Keratinocyte (primary cell): Measurements from ENCODE around the gene CACNA2D1. TPM values are rescaled to one million over a fixed set of nuclear protein-coding genes. Genes with fewer than 3 reads are reported as not detected.

Source experiments
- DNase-seq: peaks from one replicate; pipeline ENCODE4 v3.0.0-alpha.2; 2011; ENCODE audit warnings: low read depth, missing footprints, low spot score
- FAIRE-seq: peaks from 2 replicates; lab custom pipeline; 2011; peaks lifted over from hg19 to GRCh38; lab: Jason Lieb, UNC
- H2AFZ ChIP-seq: 2 replicates; pipeline ENCODE4 v1.6.0; 2012; ENCODE audit warnings: low read length, control low read depth, inconsistent platforms; ENCODE audit not compliant: control insufficient read depth
- H3K27ac ChIP-seq: 2 replicates; pipeline ENCODE4 v1.5.1; 2011; ENCODE audit warnings: low read length; ENCODE audit not compliant: control insufficient read depth, insufficient read depth
- H3K27me3 ChIP-seq: 3 replicates; pipeline ENCODE4 v1.6.0; 2011; ENCODE audit warnings: low read length; ENCODE audit not compliant: control insufficient read depth, insufficient read depth; ENCODE audit errors: extremely low read depth
- H3K36me3 ChIP-seq, 2 experiments: 2 replicates in 1 of 2; 3 replicates in 1 of 2; pipeline ENCODE4 v1.5.1; 2011; ENCODE audit warnings: low read length in 2 of 2, mild to moderate bottlenecking in 1 of 2; ENCODE audit not compliant: control insufficient read depth in 2 of 2, insufficient read depth in 2 of 2; ENCODE audit errors: extremely low read depth in 1 of 2
- H3K4me1 ChIP-seq: 3 replicates; pipeline ENCODE4 v1.5.1; 2011; ENCODE audit warnings: low read length; ENCODE audit not compliant: control insufficient read depth, insufficient read depth; ENCODE audit errors: extremely low read depth
- H3K4me2 ChIP-seq: 3 replicates; pipeline ENCODE4 v1.6.0; 2011; ENCODE audit warnings: low read depth, low read length; ENCODE audit not compliant: control insufficient read depth, insufficient read depth; ENCODE audit errors: extremely low read depth
- H3K4me3 ChIP-seq, 3 experiments: fragments of 200-600 bp in 1 of 3; sonication (generic) in 1 of 3; 2 replicates in 2 of 3; 3 replicates in 1 of 3; pipeline ENCODE4 v1.5.1; 2011 to 2016; ENCODE audit warnings: low read length in 3 of 3, mild to moderate bottlenecking in 3 of 3, control low read depth in 2 of 3, inconsistent platforms in 1 of 3, low read depth in 1 of 3, mixed read lengths in 1 of 3, mixed run types in 1 of 3, moderate library complexity in 1 of 3; ENCODE audit not compliant: control insufficient read depth in 2 of 3, insufficient read depth in 2 of 3; ENCODE audit errors: extremely low read depth in 1 of 3
- H3K79me2 ChIP-seq: 2 replicates; pipeline ENCODE4 v1.6.0; 2012; ENCODE audit warnings: low read length; ENCODE audit not compliant: control insufficient read depth, insufficient read depth
- H3K9ac ChIP-seq: 3 replicates; pipeline ENCODE4 v1.6.0; 2011; ENCODE audit warnings: low read length; ENCODE audit not compliant: control insufficient read depth, insufficient read depth; ENCODE audit errors: extremely low read depth
- H3K9me1 ChIP-seq: 3 replicates; pipeline ENCODE4 v1.6.0; 2011; ENCODE audit warnings: low read length; ENCODE audit not compliant: control insufficient read depth, insufficient read depth; ENCODE audit errors: extremely low read depth
- H3K9me3 ChIP-seq: 2 replicates; pipeline ENCODE4 v1.5.1; 2012; ENCODE audit warnings: low read depth, low read length; ENCODE audit not compliant: control insufficient read depth
- H4K20me1 ChIP-seq: 3 replicates; pipeline ENCODE4 v1.6.0; 2011; ENCODE audit warnings: low read length; ENCODE audit not compliant: control insufficient read depth, insufficient read depth; ENCODE audit errors: extremely low read depth
- CTCF ChIP-seq, 3 experiments: IDR thresholded peaks in 1 of 3; conservative IDR thresholded peaks in 1 of 3; optimal IDR thresholded peaks in 1 of 3; 2 replicates in 2 of 3; 3 replicates in 1 of 3; pipeline versions ENCODE3 to v1.5.1; 2011; ENCODE audit warnings: low read length in 3 of 3, mild to moderate bottlenecking in 3 of 3, moderate library complexity in 2 of 3, control low read depth in 1 of 3, inconsistent platforms in 1 of 3; ENCODE audit not compliant: insufficient read depth in 2 of 3; ENCODE audit errors: extremely low read depth in 1 of 3
- EZH2 ChIP-seq: IDR thresholded peaks from one replicate; pipeline ENCODE4 v1.6.1; 2012; ENCODE audit warnings: inconsistent platforms, mild to moderate bottlenecking, low read length, moderate library complexity
- dilution Hi-C: fragments of 300-500 bp; cut with MboI; formaldehyde crosslinking; loops from one replicate; pipeline ENCODE4 v1.7.0; 2020; ENCODE audit warnings: low sequenced_read_pairs; ENCODE audit not compliant: extremely low pct_ligation_motif_present
- polyA plus RNA-seq, 5 experiments: library from polyadenylated mRNA; depleted of rRNA in 3 of 5; stranded (reverse) in 3 of 5; stranded (forward) in 1 of 5; unstranded in 1 of 5; fragments of >200 nt; gene quantifications; 1 replicate in 1 of 5; 2 replicates in 3 of 5; 3 replicates in 1 of 5; pipeline versions ENCODE4 v1.2.1 to v1.2.3, GENCODE V29; 2011 to 2012; ENCODE audit warnings: missing spikeins in 2 of 5, low read depth in 1 of 5, low replicate concordance in 1 of 5

Gene CACNA2D1
- polyA plus RNA-seq, 1 donor (not counting 4 experiments of a cell fraction or from before 2014, with no cell fraction given), result 1.8 TPM

GRCh38 chr7:82164410-82164809, 279.2 kb downstream of the CACNA2D1 start:
- FAIRE-seq, result no peak
- no peak overlapping the region for H3K4me3 ChIP-seq
- no peak overlapping the region for H3K9ac ChIP-seq
- no peaks in the 10 kb centered on the region for H3K79me2 ChIP-seq
- no peaks in the 10 kb centered on the region for H3K9me3 ChIP-seq
- no peaks in the 10 kb centered on the region for H3K27me3 ChIP-seq
- no peak overlapping the region for H3K4me2 ChIP-seq
- H2AFZ ChIP-seq, result no peak overlapping the region
- DNase-seq, result no peak
- TF ChIP-seq CTCF (optimal IDR thresholded peaks at IDR 0.05 in 1 of 3, IDR thresholded peaks at IDR 0.05 in 1 of 3, conservative IDR thresholded peaks at IDR 0.05 in 1 of 3; ENCODE audit: extremely low read depth in 1 of 3, insufficient read depth in 2 of 3, low read length in 3 of 3), result no peak
- TF ChIP-seq EZH2, result no peak
- H3K27ac ChIP-seq, result no peak overlapping the region
- no peaks in the 10 kb centered on the region for H3K9me1 ChIP-seq
- dilution Hi-C loops, result no loop called here
- H3K4me1 ChIP-seq, result no peaks in the 10 kb centered on the region
- H3K36me3 ChIP-seq, result no peaks in the 10 kb centered on the region
- no peaks in the 10 kb centered on the region for H4K20me1 ChIP-seq

- no peak overlapping the region for H2AFZ ChIP-seq
- no peak for TF ChIP-seq CTCF (optimal IDR thresholded peaks at IDR 0.05 in 1 of 3, IDR thresholded peaks at IDR 0.05 in 1 of 3, conservative IDR thresholded peaks at IDR 0.05 in 1 of 3; ENCODE audit: extremely low read depth in 1 of 3, insufficient read depth in 2 of 3, low read length in 3 of 3)
- TF ChIP-seq EZH2, result no peak
- no peaks in the 10 kb centered on the region for H3K9me3 ChIP-seq
- H3K4me2 ChIP-seq, result no peak overlapping the region
- no peak overlapping the region for H3K27ac ChIP-seq
- H3K36me3 ChIP-seq, result no peaks in the 10 kb centered on the region
- no peaks in the 10 kb centered on the region for H4K20me1 ChIP-seq
- dilution Hi-C loops, result no loop called here
- H3K79me2 ChIP-seq, result no peaks in the 10 kb centered on the region
- no peak overlapping the region for H3K9ac ChIP-seq
- H3K27me3 ChIP-seq, result no peaks in the 10 kb centered on the region
- no peak for DNase-seq
- H3K9me1 ChIP-seq, result no peaks in the 10 kb centered on the region
- H3K4me3 ChIP-seq, result no peak overlapping the region
- FAIRE-seq, result no peak
- H3K4me1 ChIP-seq, result no peaks in the 10 kb centered on the region
These were observed 280.0 kb downstream of the CACNA2D1 start for GRCh38 chr7:82163586-82163985.
